NB4 (cell line): Measurements from ENCODE around the gene OR2T35.

ENCODE experiments used
- CTCF ChIP-seq: IDR thresholded peaks from one replicate; pipeline ENCODE4 v1.5.1; 2012; ENCODE audit warnings: low read depth, low read length
- MAX ChIP-seq: IDR thresholded peaks from 2 replicates; pipeline ENCODE4 v1.6.1; 2011; ENCODE audit warnings: low read depth, low read length
- MYC ChIP-seq: IDR thresholded peaks from 2 replicates; pipeline ENCODE4 v1.6.1; 2011; ENCODE audit warnings: low read depth, low read length
- POLR2A ChIP-seq: IDR thresholded peaks from 2 replicates; pipeline ENCODE4 v1.6.1; 2011; ENCODE audit warnings: mild to moderate bottlenecking; ENCODE audit not compliant: insufficient read length; ENCODE audit errors: extremely low read depth

- no peak for TF ChIP-seq CTCF
- TF ChIP-seq POLR2A = no peak
- TF ChIP-seq MYC = no peak
- no peak for TF ChIP-seq MAX
Observed at GRCh38 chr1:248599396-248599795, 45.7 kb downstream of the OR2T35 start.
